ENCODE results near the gene KBTBD12.

- TF ChIP-seq FOXM1 (IDR thresholded peaks at IDR 0.05; ENCODE audit: borderline replicate concordance), result no peak
- no peak for TF ChIP-seq FOXK2 (IDR thresholded peaks at IDR 0.05)
- no peak for TF ChIP-seq LEF1 (IDR thresholded peaks at IDR 0.05; ENCODE audit: borderline replicate concordance)
- TF ChIP-seq ARNT (IDR thresholded peaks at IDR 0.05), result no peak
- TF ChIP-seq ZNF384 (IDR thresholded peaks at IDR 0.05), result no peak
- TF ChIP-seq CTBP1 (IDR thresholded peaks at IDR 0.05; ENCODE audit: borderline replicate concordance), result no peak
- TF ChIP-seq FOXA1 (IDR thresholded peaks at IDR 0.05), result no peak
- no peak for TF ChIP-seq SP1 (IDR thresholded peaks at IDR 0.05)
- no peak for TF ChIP-seq TARDBP (IDR thresholded peaks at IDR 0.05)
- TF ChIP-seq SUZ12 (IDR thresholded peaks at IDR 0.05), result no peak
- no peak for TF ChIP-seq BHLHE40 (IDR thresholded peaks at IDR 0.05; ENCODE audit: borderline replicate concordance)
- no peak for TF ChIP-seq NFRKB (IDR thresholded peaks at IDR 0.05)
- TF ChIP-seq ELF4 (IDR thresholded peaks at IDR 0.05), result no peak
- no peak for TF ChIP-seq PKNOX1 (IDR thresholded peaks at IDR 0.05)
Measured at GRCh38 chr3:128016502-128016901, 101.5 kb downstream of the KBTBD12 start.
